ENCODE results near the gene CBS.
"Not testable (repeated sequence)": the region's sequence is repeated elsewhere in the genome, so short reads cannot be mapped to it uniquely, and the experiment has no call there.

DNA sequence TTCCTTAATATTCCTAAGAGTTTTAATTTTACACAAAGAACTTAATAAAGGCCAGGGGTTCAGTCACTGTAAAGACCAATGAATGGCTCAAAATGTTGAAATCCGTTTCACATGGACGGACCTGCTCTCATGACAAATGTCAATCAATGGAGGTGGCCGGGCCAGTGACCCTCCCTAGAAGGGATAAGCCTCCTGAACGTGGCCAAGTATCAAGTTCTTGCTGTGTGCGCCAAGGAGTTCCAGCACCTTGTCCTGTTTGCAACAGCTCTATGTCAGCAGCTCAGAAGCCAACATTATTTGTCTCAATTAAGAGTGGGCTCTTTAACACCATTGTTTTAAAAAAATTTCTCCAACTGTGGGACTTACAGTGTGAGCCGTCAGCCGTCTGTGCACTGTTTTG lies 25.4 kb upstream of the CBS start:
- TF ChIP-seq, protein P1, sequence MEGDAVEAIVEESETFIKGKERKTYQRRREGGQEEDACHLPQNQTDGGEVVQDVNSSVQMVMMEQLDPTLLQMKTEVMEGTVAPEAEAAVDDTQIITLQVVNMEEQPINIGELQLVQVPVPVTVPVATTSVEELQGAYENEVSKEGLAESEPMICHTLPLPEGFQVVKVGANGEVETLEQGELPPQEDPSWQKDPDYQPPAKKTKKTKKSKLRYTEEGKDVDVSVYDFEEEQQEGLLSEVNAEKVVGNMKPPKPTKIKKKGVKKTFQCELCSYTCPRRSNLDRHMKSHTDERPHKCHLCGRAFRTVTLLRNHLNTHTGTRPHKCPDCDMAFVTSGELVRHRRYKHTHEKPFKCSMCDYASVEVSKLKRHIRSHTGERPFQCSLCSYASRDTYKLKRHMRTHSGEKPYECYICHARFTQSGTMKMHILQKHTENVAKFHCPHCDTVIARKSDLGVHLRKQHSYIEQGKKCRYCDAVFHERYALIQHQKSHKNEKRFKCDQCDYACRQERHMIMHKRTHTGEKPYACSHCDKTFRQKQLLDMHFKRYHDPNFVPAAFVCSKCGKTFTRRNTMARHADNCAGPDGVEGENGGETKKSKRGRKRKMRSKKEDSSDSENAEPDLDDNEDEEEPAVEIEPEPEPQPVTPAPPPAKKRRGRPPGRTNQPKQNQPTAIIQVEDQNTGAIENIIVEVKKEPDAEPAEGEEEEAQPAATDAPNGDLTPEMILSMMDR (IDR thresholded peaks at IDR 0.05), result not testable (repeated sequence)
- not testable (repeated sequence) for TF ChIP-seq POLR2A (IDR thresholded peaks at IDR 0.05)

Measured in heart left ventricle (tissue), 13 donors.